IPS-20b (cell line): ENCODE results near the gene UGGT2.
A peak's percentile ranks its signal among the peaks of the same experiment; 100 is the strongest.
"Not testable (repeated sequence)": the region's sequence is repeated elsewhere in the genome, so short reads cannot be mapped to it uniquely, and the experiment has no call there.

Experiments used
- H3K27ac ChIP-seq: one replicate; pipeline ENCODE4 v1.5.1; 2013; ENCODE audit warnings: low read length
- H3K27me3 ChIP-seq: 2 replicates; pipeline ENCODE4 v1.6.1; 2013; ENCODE audit warnings: mild to moderate bottlenecking, low read length, inconsistent platforms; ENCODE audit not compliant: insufficient read depth
- H3K36me3 ChIP-seq: 2 replicates; pipeline ENCODE4 v1.6.1; 2013; ENCODE audit warnings: low read depth, mild to moderate bottlenecking, inconsistent platforms, low read length, moderate library complexity; ENCODE audit not compliant: insufficient read depth
- H3K4me1 ChIP-seq: 2 replicates; pipeline ENCODE4 v1.6.1; 2013; ENCODE audit warnings: mild to moderate bottlenecking, control low read depth, inconsistent platforms, low read length, moderate library complexity; ENCODE audit not compliant: insufficient read depth
- H3K4me3 ChIP-seq: 2 replicates; pipeline ENCODE4 v1.5.1; 2013; ENCODE audit warnings: mild to moderate bottlenecking, low read length, inconsistent platforms
- H3K9ac ChIP-seq: 2 replicates; pipeline ENCODE4 v1.6.1; 2013; ENCODE audit warnings: low read depth, mild to moderate bottlenecking, inconsistent platforms, low read length, moderate library complexity
- H3K9me3 ChIP-seq: 2 replicates; pipeline ENCODE4 v1.6.1; 2013; ENCODE audit warnings: mild to moderate bottlenecking, low read depth, low read length, inconsistent platforms; ENCODE audit not compliant: insufficient read depth

UGGT2 gene

GRCh38 chr13:96046449-96047126 lies 6.6 kb downstream of the UGGT2 start:
- not testable (repeated sequence) for H3K27ac ChIP-seq, H3K36me3 ChIP-seq, H3K9ac ChIP-seq, H3K27me3 ChIP-seq, H3K4me1 ChIP-seq, H3K4me3 ChIP-seq
- H3K9me3 ChIP-seq = peaks cover 12% of the 10 kb centered on the region; the same call in 1 of the 2 replicates

GRCh38 chr13:96044238-96044637 lies 9.0 kb downstream of the UGGT2 start:
- H3K4me3 ChIP-seq = no peak overlapping the region
- no peaks in the 10 kb centered on the region for H3K27me3 ChIP-seq
- H3K36me3 ChIP-seq = peaks cover 4% of the 10 kb centered on the region; the same call in 1 of the 2 replicates
- H3K9me3 ChIP-seq = peaks cover 12% of the 10 kb centered on the region; the same call in 1 of the 2 replicates
- H3K9ac ChIP-seq = no peak overlapping the region
- no peak overlapping the region for H3K27ac ChIP-seq
- peaks cover 7% of the 10 kb centered on the region for H3K4me1 ChIP-seq

- Histone ChIP-seq H3K4me3 (peak overlapping the region; percentile 35), H3K9ac (no peak overlapping the region), H3K27ac (no peak overlapping the region)
Measured at GRCh38 chr13:96041326-96042110, 11.7 kb downstream of the UGGT2 start.

GRCh38 chr13:96036515-96036914 lies 16.7 kb downstream of the UGGT2 start:
- Histone ChIP-seq H3K36me3 (no peaks in the 10 kb centered on the region; the same call in 1 of the 2 replicates), H3K9me3 (no peaks in the 10 kb centered on the region), H3K4me1 (peaks cover 4% of the 10 kb centered on the region), H3K9ac (no peak overlapping the region), H3K27me3 (no peaks in the 10 kb centered on the region), H3K4me3 (no peak overlapping the region), H3K27ac (no peak overlapping the region)

More at GRCh38 chr13:96041326-96042110, 11.7 kb downstream of the UGGT2 start:
- Histone ChIP-seq H3K36me3 (peaks cover 4% of the 10 kb centered on the region; the same call in 1 of the 2 replicates), H3K9me3 (peaks cover 6% of the 10 kb centered on the region; the same call in 1 of the 2 replicates), H3K4me1 (peaks cover 8% of the 10 kb centered on the region), H3K27me3 (no peaks in the 10 kb centered on the region)

DNA sequence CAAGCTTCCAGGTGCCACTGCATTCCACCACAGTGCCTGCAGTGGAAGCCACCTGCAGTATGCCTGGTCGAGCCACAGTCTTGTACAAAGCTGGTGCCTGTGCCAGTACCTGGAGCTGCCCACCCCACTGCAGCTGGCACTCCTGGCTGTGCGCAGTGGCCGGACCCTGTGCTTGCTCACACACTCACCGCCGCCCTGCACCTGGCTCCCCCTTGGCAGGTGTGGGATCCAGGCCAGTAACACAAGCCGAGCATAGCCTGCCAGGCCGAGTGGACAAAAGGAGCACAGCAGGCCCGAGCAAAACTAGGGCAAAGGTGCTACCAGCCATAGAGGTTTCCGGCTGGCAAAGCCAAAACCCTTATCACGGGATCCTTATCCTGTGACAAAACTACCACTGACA lies 18.5 kb downstream of the UGGT2 start:
- H3K9me3 ChIP-seq = no peaks in the 10 kb centered on the region
- no peak overlapping the region for H3K27ac ChIP-seq
- peaks cover 4% of the 10 kb centered on the region for H3K4me1 ChIP-seq

GRCh38 chr13:96033220-96034015 lies 19.8 kb downstream of the UGGT2 start:
- H3K4me1 ChIP-seq = no peaks in the 10 kb centered on the region
- no peak overlapping the region for H3K4me3 ChIP-seq
- no peaks in the 10 kb centered on the region for H3K27me3 ChIP-seq
- no peaks in the 10 kb centered on the region for H3K9me3 ChIP-seq
- peaks cover 10% of the 10 kb centered on the region; the same call in 1 of the 2 replicates for H3K36me3 ChIP-seq
- no peak overlapping the region for H3K27ac ChIP-seq
- H3K9ac ChIP-seq = no peak overlapping the region

More for the DNA sequence above, 18.5 kb downstream of the UGGT2 start:
- Histone ChIP-seq H3K27me3 (no peaks in the 10 kb centered on the region), H3K9ac (no peak overlapping the region), H3K36me3 (peaks cover 5% of the 10 kb centered on the region; the same call in 1 of the 2 replicates), H3K4me3 (no peak overlapping the region)

- H3K4me3 ChIP-seq = no peak overlapping the region
- peaks cover 17% of the 10 kb centered on the region; the same call in 1 of the 2 replicates for H3K36me3 ChIP-seq
- H3K27ac ChIP-seq = no peak overlapping the region
- H3K9me3 ChIP-seq = no peaks in the 10 kb centered on the region
- H3K27me3 ChIP-seq = no peaks in the 10 kb centered on the region
- H3K9ac ChIP-seq = no peak overlapping the region
- H3K4me1 ChIP-seq = no peaks in the 10 kb centered on the region
Measured at GRCh38 chr13:96032717-96033116, 20.5 kb downstream of the UGGT2 start.

DNA sequence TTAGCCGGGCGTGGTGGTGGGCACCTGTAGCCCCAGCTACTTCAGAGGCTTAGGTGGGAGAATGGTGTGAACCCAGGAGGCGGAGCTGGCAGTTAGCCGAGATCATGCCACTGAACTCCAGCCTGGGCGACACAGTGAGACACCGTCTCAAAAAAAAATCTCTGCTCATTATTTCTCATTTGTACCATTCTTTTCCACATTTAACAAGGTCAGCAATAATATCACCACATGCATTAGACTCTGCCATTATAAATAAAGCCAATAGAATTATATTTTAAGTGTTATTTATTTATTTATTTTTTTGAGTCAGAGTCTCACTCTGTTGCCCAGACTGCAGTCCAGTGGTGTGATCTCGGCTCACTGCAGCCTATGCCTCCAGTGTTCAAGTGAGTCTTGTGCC lies 24.2 kb downstream of the UGGT2 start:
- Histone ChIP-seq H3K9ac (no peak overlapping the region), H3K27me3 (no peaks in the 10 kb centered on the region), H3K4me1 (no peaks in the 10 kb centered on the region), H3K27ac (no peak overlapping the region), H3K4me3 (no peak overlapping the region), H3K9me3 (no peaks in the 10 kb centered on the region), H3K36me3 (peaks cover 28% of the 10 kb centered on the region)

DNA sequence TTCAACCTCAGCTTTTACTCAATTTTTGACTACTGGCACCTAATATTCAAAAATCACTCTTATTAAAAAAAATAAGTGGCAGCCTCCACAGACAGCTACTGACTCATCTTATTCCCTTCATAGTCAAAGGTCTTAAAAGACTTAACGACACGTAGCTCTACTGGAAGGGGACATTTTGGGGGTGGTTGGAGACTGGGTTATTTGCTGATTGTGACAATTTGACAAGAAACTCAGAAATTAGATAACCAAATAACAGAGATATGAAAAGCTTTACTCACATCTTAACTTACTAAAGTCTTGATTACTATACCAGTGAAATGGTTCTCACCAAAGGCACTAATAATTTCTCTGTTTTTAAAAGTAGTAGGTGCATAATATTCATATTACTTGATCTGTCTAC lies 25.7 kb downstream of the UGGT2 start:
- no peaks in the 10 kb centered on the region for H3K4me1 ChIP-seq
- peaks cover 28% of the 10 kb centered on the region for H3K36me3 ChIP-seq
- H3K27ac ChIP-seq = no peak overlapping the region
- H3K9me3 ChIP-seq = no peaks in the 10 kb centered on the region
- no peak overlapping the region for H3K4me3 ChIP-seq
- no peaks in the 10 kb centered on the region for H3K27me3 ChIP-seq
- no peak overlapping the region for H3K9ac ChIP-seq

DNA sequence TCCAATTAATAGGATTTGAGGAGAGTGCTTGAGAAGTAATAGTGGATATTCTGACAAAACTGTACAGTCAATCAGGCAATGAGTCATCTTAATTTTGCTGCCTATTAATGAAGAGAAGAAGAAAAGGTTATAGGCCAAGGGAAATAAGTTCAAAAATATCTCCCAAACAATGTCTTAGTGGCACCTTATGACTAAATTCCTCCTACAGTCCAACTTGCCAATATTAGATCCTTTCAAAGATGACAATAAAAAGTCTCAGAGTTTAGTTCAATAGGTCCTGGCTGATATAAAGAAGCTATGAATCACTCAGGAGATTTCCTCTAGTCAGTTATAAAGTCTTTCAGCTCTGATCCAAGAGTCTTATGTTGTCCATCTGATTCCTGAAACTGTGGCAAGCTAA lies 27.9 kb downstream of the UGGT2 start:
- Histone ChIP-seq H3K36me3 (peaks cover 36% of the 10 kb centered on the region), H3K4me3 (no peak overlapping the region), H3K27ac (no peak overlapping the region), H3K4me1 (peaks cover 3% of the 10 kb centered on the region; the same call in 1 of the 2 replicates), H3K27me3 (no peaks in the 10 kb centered on the region), H3K9me3 (no peaks in the 10 kb centered on the region), H3K9ac (no peak overlapping the region)

DNA sequence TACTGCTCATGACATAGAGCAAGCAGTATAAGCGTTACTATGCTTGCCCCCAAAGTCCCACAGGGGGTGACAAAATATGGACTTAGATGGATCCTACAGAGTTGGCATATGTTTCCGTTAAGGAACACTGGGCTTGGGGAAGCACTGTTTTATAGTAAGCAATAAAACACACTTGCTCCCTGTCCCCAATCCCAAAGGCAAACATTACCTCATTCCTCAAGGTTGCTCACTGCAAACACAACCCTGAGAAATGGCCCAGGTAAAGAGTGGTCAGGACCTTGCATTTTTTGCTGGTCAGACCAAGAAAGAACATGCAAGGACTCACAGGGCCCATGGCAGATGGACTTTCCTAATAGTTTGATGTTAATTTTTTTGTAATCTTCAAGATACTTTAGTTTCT lies 32.3 kb downstream of the UGGT2 start:
- peaks cover 4% of the 10 kb centered on the region for H3K9me3 ChIP-seq
- no peak overlapping the region for H3K4me3 ChIP-seq
- no peak overlapping the region for H3K27ac ChIP-seq
- H3K27me3 ChIP-seq = no peaks in the 10 kb centered on the region
- H3K9ac ChIP-seq = no peak overlapping the region
- peaks cover 4% of the 10 kb centered on the region; the same call in 1 of the 2 replicates for H3K4me1 ChIP-seq
- H3K36me3 ChIP-seq = peaks cover 36% of the 10 kb centered on the region
